ENCODE data around the gene TBX6. TPM values are rescaled to one million over a fixed set of nuclear protein-coding genes. Genes with fewer than 3 reads are reported as not detected.

The TBX6 gene
- total and polyA plus RNA-seq, 2 of the 4 experiments (the other 2 are of a cell fraction): 0.10 TPM; not detected in 1

DNA sequence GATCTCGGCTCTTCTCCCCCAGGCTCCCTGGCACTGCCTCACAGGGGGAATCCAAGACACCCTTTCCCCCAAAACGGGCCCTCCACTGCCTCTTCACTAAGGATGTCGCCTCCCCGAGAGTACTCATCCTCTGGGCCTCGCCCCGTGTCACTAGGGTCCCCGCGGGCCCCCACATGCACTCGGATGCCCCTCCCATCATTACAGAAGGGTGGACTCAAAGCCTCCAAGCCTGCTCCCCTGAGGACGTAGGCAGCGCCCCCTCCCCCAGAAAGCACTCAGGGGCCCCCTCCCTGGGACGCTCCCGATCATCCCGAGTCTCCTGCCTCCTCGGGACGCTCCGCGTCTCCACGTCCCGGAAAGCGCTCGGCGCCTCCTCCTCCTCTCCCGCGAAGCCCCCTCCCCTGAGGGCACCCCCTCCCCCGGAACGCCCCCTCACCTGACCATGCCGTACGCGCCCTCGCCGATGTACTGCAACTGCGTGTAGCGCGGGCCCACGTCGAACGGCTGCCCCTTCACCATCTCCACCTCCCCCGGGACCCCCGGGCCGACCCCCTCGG is 31.0 kb upstream of the TBX6 start:
- no peak overlapping the region for H2BK20ac ChIP-seq (ENCODE audit: low read depth, low read length)
- H3K4ac ChIP-seq (ENCODE audit: low read depth, low read length): peak overlapping the region; percentile 77
- peak overlapping the region; percentile 69 for H4K5ac ChIP-seq (ENCODE audit: low read depth, low read length)
- H2BK15ac ChIP-seq (ENCODE audit: low read depth, low read length): no peak overlapping the region; the same call in 2 of the 3 replicates
- peak overlapping the region; percentile 89 for H3K14ac ChIP-seq (replicated peaks; ENCODE audit: low read depth, low read length)
- dilution Hi-C loops (cut with HindIII; ENCODE audit: low sequenced_read_pairs, unreplicated experiment) (no loop called here), intact Hi-C loops (cut with micrococcal nuclease) (no loop called here), in situ Hi-C loops (cut with MboI; ENCODE audit: low sequenced_read_pairs) (no loop called here)
- H3K9me3 ChIP-seq (ENCODE audit: control insufficient read depth, insufficient read depth, low read length): no peaks in the 10 kb centered on the region
- H4K8ac ChIP-seq (ENCODE audit: low read depth in 2 of 2, low read length in 2 of 2): peak overlapping the region; percentile 85 to 95; a peak in 2 of 4 replicates
- H2AK5ac ChIP-seq (ENCODE audit: low read depth, low read length): peak overlapping the region; percentile 79
- TF ChIP-seq RAD21 (IDR thresholded peaks at IDR 0.05; ENCODE audit: low read length) (no peak), POLR2A (IDR thresholded peaks at IDR 0.05; ENCODE audit: low read depth, low read length) (no peak), BHLHE40 (IDR thresholded peaks at IDR 0.05; ENCODE audit: low read depth, low read length) (no peak), RFX5 (IDR thresholded peaks at IDR 0.05; ENCODE audit: low read depth, low read length) (no peak)
- TF ChIP-seq, protein P1, sequence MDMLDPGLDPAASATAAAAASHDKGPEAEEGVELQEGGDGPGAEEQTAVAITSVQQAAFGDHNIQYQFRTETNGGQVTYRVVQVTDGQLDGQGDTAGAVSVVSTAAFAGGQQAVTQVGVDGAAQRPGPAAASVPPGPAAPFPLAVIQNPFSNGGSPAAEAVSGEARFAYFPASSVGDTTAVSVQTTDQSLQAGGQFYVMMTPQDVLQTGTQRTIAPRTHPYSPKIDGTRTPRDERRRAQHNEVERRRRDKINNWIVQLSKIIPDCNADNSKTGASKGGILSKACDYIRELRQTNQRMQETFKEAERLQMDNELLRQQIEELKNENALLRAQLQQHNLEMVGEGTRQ (IDR thresholded peaks at IDR 0.05; ENCODE audit: low read depth, low read length): no peak
- ATAC-seq (ENCODE audit: low read depth): peak; percentile 42
- H2AK9ac ChIP-seq (replicated peaks; ENCODE audit: low read depth, low read length, poor library complexity): peak overlapping the region; percentile 99
- H3K27ac ChIP-seq (ENCODE audit: insufficient read depth, low read length): peak overlapping the region; percentile 84
- peak overlapping the region; percentile 92 for H3K9ac ChIP-seq (ENCODE audit: low read depth, low read length)
- H4K91ac ChIP-seq (ENCODE audit: insufficient read depth, low read depth, low read length): peak overlapping the region; percentile 80
- POLR2A ChIA-PET (ENCODE audit: unreplicated experiment): no interaction called here
- H3K4me1 ChIP-seq (ENCODE audit: control insufficient read depth, insufficient read depth, low read length): peaks cover 12% of the 10 kb centered on the region
- DNase-seq: no peak
- peaks cover 0 to 18% of the 10 kb centered on the region in 2 experiments; a peak in 2 of 4 replicates for H3K79me1 ChIP-seq (ENCODE audit: low read depth in 1 of 2, low read length in 2 of 2)
- peak overlapping the region; percentile 82; the same call in 1 of the 2 replicates for H3K23ac ChIP-seq (ENCODE audit: low read depth, low read length)
- peak overlapping the region; percentile 69 for H2BK120ac ChIP-seq (ENCODE audit: low read depth, low read length)
- no peaks in the 10 kb centered on the region for H4K20me1 ChIP-seq (ENCODE audit: insufficient read depth, low read length)
- no peaks in the 10 kb centered on the region for H3K27me3 ChIP-seq (ENCODE audit: control insufficient read depth, insufficient read depth, low read length)
- CTCF ChIA-PET: no interaction called here
- H3K36me3 ChIP-seq (ENCODE audit: control insufficient read depth, insufficient read depth, low read length): peaks cover 18% of the 10 kb centered on the region
- H3K4me2 ChIP-seq (ENCODE audit: low read depth, low read length): peak overlapping the region; percentile 94
- peak overlapping the region; percentile 66 for H2BK5ac ChIP-seq (ENCODE audit: low read depth, low read length, poor library complexity, severe bottlenecking)
- peak overlapping the region; percentile 31; the same call in 1 of the 2 replicates for H3K18ac ChIP-seq (ENCODE audit: low read depth, low read length)
- H2AFZ ChIP-seq (replicated peaks; ENCODE audit: low read length, poor library complexity): peak overlapping the region; percentile 93
- H3K9me1 ChIP-seq (ENCODE audit: insufficient read depth, low read length): peaks cover 5% of the 10 kb centered on the region; the same call in 1 of the 2 replicates
- 1% methylated on average over 13 of the region's 42 CpGs; no CpG with 5 or more reads in 1 of the 2 experiments for WGBS, 2 experiments (ENCODE audit: extremely low coverage in 2 of 2, insufficient read length in 1 of 2)
- H3K56ac ChIP-seq (ENCODE audit: extremely low read depth, insufficient read depth, low read length): peak overlapping the region; percentile 34; the same call in 1 of the 2 replicates
- H3K4me3 ChIP-seq (ENCODE audit: insufficient read depth, low read depth, low read length): peak overlapping the region; percentile 98
- no TSS peak for BruUV-seq (replicated peaks)
